HG03196 (cell line): Measurements from ENCODE around the gene CHRDL2.

Experiments
- ATAC-seq: cut with Tn5 transposase; IDR thresholded peaks from one replicate; pipeline ENCODE4 v1.9.1; 2021; ENCODE audit not compliant: unreplicated experiment

The CHRDL2 gene

DNA sequence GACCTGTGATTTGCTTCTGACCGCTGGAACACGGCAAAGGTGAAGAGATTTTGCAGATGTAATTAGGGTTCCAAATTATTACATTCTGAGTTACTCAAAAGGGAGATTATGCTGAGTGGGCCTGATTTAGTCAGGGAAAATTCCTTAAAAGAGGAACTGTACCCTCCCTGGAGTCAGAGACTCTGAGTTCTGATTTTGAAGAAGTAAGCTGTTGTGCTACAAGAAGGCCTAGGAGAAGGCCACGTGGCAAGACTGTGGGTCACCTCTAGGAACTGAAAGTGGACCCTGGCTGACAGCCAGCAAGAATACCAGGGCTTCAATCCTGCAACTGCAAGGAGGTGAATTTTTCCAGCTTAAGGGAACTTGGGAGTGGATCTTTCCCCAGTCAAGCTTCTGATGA lies 45.3 kb downstream of the CHRDL2 start:
- ATAC-seq, result no peak

DNA sequence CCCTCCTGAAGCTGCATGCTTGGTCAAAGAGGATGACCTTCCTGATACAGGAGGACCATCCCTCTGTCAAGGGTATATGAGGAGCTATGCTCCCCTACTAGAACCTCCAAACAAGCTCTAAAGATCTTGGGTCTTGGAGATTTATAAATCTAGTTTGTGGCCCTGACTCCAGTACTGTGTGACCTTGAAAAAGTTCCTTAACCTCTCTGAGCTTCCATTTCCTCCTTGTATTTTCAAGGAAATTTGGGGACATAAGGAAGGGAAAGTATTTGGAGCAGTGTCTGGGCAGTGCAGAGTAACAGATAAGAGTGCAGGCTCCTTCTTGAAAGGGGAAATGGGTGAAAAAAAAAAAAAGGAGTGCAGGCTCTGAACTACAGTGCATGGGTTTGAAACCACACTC lies 45.9 kb downstream of the CHRDL2 start:
- no peak for ATAC-seq

DNA sequence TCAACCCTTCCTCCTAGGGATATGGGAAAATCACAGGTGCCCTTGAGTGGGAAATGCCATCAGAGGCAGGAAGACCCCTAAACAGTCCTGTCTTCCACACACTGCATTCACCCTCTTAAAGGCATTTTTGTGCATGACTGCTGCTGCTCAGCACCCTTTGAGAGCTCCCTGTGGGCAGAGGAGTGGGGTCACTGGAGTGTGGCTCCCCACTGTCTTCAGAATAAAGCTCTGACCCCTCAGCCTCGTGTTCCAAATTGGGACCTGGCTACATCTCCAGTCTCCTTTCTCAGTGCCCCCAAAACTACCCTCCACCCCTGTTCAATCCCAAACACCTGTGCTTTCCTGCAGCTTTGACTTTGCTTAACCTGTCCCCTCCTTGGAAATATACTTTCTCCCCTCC lies 46.6 kb downstream of the CHRDL2 start:
- no peak for ATAC-seq

DNA sequence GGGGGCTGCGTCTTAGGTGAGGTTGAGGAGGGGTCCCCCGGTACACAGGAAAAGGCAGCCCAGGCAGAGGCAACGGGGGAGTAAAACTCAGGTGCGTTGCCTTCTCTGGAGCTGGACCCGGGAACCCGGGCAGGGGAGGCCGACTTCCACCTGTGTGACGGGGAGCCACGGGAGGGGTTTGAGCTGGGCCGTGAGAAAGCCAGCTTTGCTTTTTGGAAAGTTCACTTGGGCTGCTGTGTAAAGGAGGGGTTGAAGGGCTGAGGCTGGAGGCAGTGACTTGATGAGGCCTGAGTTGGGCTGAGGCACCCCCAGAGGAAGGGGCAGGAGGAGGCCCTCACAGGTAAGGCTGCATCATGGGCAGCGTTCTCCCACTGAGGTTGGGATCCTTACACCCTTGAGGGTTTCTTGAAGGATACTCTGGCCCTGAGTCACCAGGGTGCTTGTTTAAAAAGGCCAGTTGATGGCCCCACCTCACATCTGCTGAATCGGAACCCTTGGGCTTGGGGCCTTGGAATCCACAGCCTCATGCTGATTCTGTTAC lies 47.2 kb downstream of the CHRDL2 start:
- no peak for ATAC-seq

DNA sequence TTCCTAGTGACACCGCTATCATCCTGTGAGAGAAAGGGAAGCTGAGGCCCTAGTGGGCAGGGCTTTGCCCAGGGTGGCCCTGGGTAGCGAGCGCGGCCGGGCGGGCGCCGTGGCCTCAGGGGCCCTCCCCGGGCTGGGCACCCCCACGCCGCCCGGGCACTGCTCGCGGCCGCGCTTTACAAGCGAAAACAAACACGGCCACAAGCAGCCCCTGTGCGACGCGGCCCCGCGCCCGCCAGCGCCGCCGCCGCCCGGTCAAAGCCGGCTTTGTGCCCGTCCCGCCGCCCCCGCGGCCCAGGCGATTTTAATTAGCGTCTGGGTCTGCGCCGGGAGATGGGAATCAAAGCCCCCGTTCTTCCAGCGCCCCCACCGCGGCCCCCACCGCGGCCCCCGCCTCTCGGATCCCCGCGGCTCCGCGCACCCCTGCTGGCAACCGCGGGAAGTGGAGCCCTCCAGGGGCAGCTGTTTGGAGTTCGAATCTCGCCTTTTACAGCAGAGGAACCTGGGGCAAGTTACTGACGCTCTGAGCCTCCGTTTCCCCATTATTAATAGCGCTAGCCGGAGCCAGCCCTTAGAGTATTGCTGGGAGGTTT lies 47.9 kb downstream of the CHRDL2 start:
- no peak for ATAC-seq

DNA sequence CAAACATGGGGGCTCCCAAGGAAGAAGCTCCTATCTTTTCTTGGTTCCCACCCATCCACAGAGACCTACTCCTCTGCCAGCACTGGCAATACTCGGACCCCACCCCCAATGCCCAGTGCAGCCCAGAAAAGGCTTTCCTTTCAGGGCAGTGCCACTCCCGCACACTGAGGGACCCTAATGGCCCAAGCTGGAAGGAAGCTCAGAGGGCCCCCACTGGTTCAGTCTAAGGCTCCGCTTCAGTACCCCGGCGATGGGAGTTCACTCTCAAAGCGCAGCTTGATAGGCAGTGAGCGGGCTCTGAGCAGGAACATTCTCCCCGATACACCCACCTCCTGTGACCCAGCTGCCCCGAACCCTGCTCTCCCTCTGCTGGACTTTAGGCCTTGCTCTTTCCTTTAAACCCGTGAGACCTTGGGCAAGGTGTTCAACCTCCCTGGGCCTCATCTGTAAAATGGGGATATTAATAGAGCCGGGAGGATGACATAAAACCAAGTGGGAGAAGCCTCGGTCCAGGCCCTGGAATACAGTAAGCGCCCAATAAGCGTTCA lies 48.4 kb downstream of the CHRDL2 start:
- ATAC-seq, result no peak

DNA sequence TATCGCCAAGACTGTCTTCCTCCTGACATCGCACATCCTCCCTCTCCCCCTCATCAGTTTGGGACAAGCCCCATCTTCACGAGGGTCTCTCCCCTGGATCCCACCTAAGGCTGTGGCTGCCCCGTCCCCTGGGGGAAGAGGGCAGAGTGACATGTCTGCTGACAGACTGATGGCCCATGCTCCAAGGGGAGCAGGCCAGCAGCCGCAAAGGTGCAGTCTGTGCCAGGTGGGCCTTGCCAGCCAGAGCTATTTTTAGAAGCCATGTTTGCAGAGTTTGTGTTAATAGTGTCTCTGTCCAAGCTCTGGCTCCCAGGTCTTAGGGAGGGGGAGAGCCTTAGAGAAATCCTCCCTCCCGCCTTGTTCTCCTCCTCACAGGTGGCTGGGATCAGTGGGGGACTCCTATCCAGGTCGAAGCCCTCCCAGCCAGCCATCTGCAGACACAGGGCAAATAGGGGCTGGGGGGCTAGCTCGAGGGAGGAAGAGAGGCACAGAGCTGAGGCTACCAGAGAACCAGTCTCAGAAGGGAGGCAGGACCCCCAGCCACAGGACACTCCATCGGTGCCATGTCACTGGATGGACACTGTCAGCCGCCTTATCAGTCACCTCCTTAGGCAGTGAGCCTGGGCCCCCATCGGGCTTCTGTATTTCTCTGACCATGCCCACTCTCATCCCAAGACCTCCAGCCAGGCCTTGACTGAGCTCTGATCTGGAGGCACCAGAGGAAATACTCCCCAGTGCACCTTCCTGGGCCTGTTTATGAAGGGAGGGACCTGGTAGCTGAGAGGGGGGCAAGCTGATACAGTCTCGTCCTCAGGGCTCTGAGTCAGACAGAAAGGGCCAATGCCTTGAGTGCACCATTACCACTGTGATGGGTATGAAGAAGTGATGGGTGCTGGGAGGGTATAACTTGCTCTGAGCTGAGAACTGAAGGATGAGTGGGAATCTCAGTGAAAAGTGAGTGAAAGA lies 49.3 kb downstream of the CHRDL2 start:
- no peak for ATAC-seq

DNA sequence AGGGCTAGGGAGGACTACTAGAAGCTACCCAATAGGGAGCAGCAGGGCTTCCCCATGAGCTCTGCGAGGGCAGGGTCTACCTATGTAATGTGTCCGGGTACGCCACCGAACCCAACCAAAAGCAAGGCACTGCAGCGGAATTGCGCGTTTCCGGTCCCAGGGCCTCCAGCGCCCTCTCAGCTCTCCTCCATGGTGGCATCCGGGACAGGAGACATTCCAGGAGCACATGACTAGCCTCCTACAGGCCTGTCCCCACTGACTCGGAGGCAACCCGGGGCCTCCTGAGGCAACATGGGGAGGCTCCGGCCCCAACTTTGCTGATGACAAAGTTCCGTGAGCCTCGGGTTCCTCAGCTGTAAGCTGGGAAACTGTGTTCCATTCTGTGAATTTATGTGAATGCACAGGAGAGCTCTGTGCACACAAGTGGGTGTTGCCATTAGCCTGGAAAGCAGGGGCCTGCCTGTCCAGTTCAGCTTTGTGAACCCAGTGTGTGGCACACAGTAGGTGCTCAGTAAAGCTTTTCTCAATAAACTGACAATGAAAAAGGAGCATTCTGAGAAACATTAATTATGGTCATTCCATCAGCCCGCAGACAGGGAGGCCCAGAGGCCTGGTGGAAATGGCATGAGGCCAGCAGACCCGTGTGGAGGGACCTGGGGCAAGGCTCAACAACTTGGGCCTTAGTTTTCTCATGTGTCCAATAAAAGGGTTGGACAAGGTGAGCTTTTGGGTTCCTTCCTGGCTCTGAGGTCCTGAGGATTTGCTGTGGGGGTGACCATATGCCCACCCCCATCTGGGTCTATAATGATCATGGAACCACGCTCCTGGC lies 50.3 kb downstream of the CHRDL2 start:
- ATAC-seq, result no peak

DNA sequence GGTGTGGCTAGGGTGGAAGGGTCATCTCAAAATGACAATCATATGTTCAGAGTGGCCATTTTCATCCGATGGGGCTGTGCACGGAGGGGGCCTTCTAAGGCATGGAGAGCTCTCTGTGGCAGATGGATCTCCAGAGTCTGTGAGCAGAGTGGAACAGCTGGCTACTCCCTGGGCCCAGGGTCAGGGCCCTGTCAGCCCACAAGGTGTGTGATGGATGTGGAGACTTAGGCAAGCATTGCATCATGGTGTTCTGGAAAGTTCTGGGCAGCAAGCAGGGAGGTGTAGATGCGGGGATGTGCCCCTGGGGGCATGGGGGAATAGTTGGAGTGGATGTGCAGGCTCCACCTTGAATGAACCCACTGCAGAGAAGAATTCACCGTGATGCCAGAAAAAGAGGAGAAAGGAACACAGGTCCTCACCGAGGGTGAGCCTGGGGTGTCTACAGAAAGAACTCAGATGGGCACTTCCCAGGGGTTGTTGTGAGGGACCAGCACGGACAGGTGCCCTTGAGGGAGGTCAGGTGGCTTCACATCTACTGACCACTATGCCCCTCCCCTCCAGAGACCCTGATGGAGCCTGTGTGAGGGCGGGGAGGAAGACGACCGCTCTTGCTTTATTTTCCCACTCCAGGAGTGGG lies 51.1 kb downstream of the CHRDL2 start:
- no peak for ATAC-seq

DNA sequence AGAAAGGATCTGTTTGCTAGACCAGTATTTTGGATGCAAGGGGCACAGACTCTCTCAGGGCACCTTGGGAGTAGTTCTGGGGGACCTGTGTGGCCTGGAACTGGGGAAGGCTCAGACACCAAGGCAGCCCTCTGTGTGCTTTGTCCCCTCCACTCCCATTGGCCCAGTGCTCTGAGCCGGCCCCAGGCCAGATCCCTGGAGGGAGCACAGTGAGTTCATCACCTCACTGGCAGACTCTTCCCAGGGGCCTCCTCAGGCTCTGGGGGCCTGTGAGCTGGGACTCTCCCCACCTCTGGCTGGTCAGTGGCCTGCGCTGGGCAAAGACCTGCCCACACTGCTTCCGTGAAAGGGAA lies 51.7 kb downstream of the CHRDL2 start:
- ATAC-seq, result no peak

DNA sequence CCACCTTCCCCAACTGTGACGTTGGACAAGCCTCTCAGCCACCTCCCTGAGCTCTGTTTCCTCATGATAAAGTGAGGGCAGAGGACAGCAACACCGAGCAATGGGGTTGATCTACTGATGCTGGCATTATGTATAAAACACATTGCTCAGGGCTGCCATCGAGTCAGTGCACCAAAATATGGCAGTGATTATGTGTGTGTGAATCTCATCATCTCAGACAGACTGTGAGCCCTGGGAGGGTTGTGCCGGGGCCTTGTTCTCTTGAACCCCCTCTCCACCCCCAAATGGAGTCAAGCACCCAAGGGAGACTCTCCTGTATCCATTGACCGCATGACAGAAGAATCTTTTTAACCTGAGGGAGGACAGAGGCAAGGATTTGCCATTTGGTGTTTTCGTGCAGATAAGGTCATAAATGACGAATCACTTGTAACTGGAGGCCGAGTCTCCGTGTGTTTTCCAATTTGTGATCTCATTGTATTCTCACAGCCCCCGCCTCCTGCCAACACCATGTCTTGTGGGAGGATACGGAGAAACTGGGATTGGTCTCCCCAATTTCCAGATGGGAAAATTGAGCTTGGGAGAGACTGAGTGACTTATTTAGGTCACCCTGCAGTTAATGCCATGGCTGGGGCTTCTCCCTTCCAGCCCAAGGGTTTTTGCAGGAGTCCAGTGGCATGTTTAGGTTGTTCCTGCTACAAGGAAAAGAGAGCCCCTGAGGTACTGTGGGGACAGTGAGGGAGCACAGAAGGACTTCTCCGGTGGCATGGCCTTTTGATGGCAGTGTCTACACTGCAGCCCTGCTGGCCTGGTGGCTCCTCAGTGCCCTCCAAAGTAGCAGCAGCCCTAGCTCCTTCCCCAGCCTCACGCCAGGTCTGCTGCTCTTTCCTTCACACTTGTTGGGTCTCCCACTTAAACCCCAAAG lies 52.4 kb downstream of the CHRDL2 start:
- no peak for ATAC-seq

DNA sequence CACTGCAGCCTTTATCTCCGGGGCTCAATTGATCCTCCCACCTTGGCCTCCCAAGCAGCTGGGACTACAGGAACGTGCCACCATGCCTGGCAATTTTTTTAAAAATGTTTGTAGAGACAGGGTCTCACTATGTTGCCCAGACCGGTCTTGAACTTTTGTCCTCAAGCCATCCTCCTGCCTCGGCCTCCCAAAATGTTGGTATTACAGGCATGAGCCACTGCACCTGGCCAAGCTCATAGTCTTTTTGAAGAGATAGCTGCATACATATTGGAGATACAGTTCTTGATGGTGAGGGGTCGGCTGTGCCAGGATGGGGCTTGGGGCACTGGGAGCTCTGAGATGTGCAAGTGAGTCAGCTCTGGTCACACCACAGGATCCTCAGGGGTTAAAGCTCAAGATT lies 53.2 kb downstream of the CHRDL2 start:
- no peak for ATAC-seq

DNA sequence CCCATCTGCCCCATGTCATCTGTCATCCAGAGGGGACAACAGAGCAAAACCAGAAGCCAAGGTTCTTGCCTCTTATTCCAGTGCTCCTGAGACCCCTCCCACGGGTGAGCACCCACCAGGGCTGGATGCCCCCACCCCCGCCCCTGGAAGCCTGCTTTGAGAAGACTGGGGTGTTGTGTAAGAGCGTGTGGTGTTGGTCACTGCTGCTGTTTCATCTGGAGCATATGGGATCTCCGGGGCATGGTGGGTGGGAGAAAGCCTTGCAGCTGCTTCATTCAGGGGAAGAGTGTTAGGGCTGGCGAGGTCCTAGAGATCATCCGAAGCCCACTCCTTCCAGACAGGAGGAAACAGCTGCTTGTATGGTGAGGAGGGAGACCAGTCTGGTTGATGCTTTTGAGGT lies 54.1 kb downstream of the CHRDL2 start:
- ATAC-seq, result no peak

DNA sequence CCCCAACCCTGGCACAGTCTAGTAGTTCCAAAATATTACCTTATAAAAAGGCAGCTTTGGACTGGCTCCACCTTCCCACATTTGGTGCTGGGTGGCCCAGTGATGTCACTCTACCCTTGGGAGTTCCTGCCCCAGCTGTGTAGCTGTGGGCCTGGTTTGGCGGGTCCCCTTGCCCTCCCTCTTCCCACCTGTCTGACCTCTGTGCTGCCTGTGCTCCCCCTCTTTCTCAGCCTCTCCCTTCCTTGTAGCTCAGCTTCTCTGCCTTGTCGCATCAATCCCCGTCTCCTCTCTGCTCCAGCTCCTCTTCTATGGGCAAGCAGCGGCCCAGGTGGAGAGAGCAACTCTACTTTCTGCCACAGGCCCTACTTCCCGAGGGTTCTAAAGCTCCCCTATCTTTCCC lies 54.6 kb downstream of the CHRDL2 start:
- no peak for ATAC-seq

DNA sequence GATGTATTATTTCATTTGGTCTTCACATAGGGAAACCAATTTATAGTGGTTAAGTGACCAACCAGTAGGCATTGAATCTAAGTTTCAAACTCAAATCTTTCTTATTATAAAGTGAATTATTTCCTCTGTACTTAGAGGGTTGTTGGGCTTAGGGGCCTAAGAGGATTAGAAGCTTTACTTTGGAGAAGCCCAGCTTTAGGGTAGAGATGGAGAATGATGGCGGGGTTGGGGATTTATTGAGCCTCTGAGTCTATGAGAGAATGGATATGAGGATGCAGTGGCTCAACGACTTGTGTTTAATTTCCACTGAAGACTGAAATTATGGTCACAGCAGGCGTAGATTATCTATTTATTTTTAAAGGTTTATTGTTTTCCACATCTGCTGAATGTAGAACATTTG lies 55.5 kb downstream of the CHRDL2 start:
- ATAC-seq, result no peak

DNA sequence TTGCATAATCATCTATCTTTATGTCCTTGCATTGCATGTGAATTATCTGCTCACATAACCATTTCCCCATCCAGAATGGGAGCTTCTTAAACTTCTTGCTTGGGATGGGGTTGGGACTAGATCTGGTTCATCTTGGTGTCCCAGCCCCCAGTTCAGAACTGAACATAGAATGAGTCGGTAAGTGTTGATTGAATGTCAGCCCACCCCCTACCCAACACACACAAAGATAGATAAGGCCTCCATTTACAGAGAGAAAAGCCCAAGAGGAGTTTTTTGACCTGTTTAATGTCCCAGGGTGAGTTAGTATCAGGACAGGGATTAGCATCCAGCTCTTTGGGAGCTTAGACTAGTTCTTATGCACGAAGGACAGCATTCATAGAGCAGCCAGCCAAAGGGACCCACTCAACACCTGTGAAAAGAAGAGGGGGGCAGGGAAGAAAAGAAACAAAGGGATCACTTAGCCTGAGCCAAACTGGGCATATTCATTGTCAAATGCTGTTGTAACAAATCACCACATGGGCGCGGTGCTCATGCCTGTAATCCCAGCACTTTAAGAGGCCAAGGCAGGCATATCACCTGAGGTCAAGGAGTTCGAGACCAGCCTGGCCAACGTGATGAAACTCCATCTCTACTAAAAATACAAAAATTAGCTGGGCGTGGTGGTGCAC lies 57.4 kb downstream of the CHRDL2 start:
- ATAC-seq, result no peak

DNA sequence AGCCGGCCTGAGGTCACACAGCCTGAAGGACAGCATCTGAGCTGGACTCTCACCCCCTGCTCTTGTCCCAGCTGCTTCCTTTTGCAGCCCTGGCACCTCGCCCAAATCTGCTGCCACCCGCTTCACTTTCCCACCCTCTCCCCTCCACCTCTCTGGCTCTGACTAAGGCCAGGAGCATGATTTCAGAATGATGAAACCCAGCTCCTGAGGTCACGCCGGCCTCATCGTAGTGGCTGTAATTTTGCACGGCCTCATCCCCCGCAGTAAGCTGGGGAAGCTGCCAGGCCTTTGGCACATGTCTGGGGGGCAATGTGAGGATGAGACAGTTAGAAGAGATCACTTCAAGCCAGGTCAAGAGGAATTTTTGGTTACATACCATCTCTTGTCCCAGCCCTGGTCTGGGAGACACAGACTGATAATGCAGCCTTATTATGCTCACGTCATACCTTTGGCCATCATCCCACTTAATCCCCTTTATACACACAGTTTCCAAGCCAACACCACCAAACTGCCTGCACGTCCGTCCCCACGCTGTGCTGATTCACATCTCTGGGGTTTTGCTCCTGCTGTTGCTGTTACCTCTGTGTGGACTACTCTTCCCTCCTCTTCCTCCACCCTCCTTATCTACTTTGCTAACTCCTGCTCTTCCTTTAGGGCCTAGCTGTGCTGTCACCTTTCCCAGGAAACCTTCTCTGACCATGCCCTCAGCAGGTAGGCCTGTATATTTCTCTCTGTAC lies 58.1 kb downstream of the CHRDL2 start:
- ATAC-seq, result no peak

DNA sequence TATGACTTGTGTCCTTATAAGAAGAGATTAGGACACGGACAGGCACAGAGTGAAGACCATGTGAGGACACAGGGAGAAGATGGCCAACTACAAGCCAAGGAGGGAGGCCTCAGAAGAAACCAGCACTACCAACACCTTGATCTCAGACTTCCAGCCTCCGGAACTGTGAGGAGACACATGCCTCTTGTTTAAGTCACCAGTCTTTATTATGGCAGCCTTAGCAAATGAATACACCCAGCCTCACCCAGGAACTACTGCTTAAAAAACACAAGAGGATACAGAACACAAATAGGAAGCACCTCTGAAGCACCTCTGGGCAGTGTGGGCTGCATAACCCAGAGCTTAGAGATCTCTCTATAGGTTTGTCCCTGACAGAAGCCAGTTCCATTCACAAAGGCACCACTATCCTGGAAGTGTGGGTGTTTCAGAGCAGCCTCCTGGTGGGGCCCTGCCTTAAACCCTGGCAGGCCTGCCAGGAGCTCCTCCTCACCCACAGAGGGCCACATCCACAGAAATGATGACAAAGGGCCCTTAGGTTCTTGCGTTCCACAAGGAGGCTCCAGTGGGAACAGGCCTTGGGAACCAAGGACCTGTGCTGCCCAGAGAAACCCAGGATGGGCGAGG lies 58.8 kb downstream of the CHRDL2 start:
- no peak for ATAC-seq
